DOHH2 (cell line): ENCODE results near the gene CNTNAP5.

Source experiments
- CTCF ChIP-seq: fragments of 200-600 bp; sonication (generic); IDR thresholded peaks from one replicate; pipeline ENCODE4 v1.5.1; 2014; ENCODE audit warnings: antibody characterized with exemption, mild to moderate bottlenecking, low read depth, low read length; ENCODE audit not compliant: poor library complexity, severe bottlenecking
- EZH2phosphoT487 ChIP-seq: fragments of 200-600 bp; sonication (generic); IDR thresholded peaks from 2 replicates; pipeline ENCODE4 v1.6.1; 2017; ENCODE audit warnings: borderline replicate concordance, mild to moderate bottlenecking, antibody characterized with exemption, low read length, moderate library complexity, mixed read lengths

GRCh38 chr2:124538549-124538948 is 513.5 kb downstream of the CNTNAP5 start:
- TF ChIP-seq CTCF: no peak
- TF ChIP-seq EZH2phosphoT487: no peak
